H1 (cell line): ENCODE results near the gene SH3PXD2B. TPM values are rescaled to one million over a fixed set of nuclear protein-coding genes. Genes with fewer than 3 reads are reported as not detected.

Experiments used
- CTCF ChIA-PET: fragments of 300-600 bp; sonication (Branson Sonifier 250); formaldehyde crosslinking; loops from one replicate; lab custom pipeline; 2021; ENCODE audit not compliant: partially characterized antibody; lab: Charles Lee
- POLR2A ChIA-PET: fragments of 300-600 bp; sonication (Branson Sonifier 250); formaldehyde crosslinking; loops from one replicate; lab custom pipeline; 2021; ENCODE audit warnings: inconsistent platforms; ENCODE audit not compliant: partially characterized antibody; lab: Charles Lee
- DNase-seq, 2 experiments: peaks; one replicate each; pipeline versions ENCODE4 v3.0.0 to v3.0.0-alpha.2; 2010 to 2022; ENCODE audit warnings: low spot score in 2 of 2, low read depth in 1 of 2, mixed read lengths in 1 of 2
- FAIRE-seq: peaks from 2 replicates; lab custom pipeline; 2011; peaks lifted over from hg19 to GRCh38; lab: Jason Lieb, UNC
- H2AFZ ChIP-seq: 2 replicates; pipeline ENCODE4 v1.8.1; 2012; ENCODE audit warnings: low read length, inconsistent platforms
- H2AK5ac ChIP-seq: 2 replicates; pipeline ENCODE4 v1.6.1; 2013; ENCODE audit warnings: low read depth, low read length
- H2BK120ac ChIP-seq: replicated peaks from 2 replicates; pipeline ENCODE3; 2013; ENCODE audit warnings: low read depth, low read length, inconsistent platforms
- H2BK12ac ChIP-seq: 2 replicates; pipeline ENCODE4 v1.6.1; 2013; ENCODE audit warnings: low read depth, low read length
- H2BK15ac ChIP-seq: 2 replicates; pipeline ENCODE4 v1.6.1; 2013; ENCODE audit warnings: low read length
- H2BK20ac ChIP-seq: 2 replicates; pipeline ENCODE4 v1.6.1; 2013; ENCODE audit warnings: low read length
- H2BK5ac ChIP-seq: 2 replicates; pipeline ENCODE4 v1.6.1; 2013; ENCODE audit warnings: low read depth, low read length
- H3K14ac ChIP-seq: 2 replicates; pipeline ENCODE4 v1.6.1; 2013; ENCODE audit warnings: inconsistent platforms; ENCODE audit not compliant: insufficient read length
- H3K18ac ChIP-seq: 2 replicates; pipeline ENCODE4 v1.6.1; 2013; ENCODE audit warnings: low read length; ENCODE audit errors: extremely low read depth
- H3K23ac ChIP-seq: 2 replicates; pipeline ENCODE4 v1.6.1; 2013; ENCODE audit warnings: inconsistent platforms; ENCODE audit not compliant: insufficient read length
- H3K23me2 ChIP-seq: 2 replicates; pipeline ENCODE4 v1.6.1; 2013; ENCODE audit warnings: low read depth, low read length
- H3K27ac ChIP-seq: 2 replicates; pipeline ENCODE4 v1.6.1; 2011; ENCODE audit warnings: low read depth, low read length, inconsistent platforms
- H3K27me3 ChIP-seq, 4 experiments: replicated peaks in 1 of 4; 1 replicate in 1 of 4; 2 replicates in 3 of 4; pipeline versions ENCODE4 v1.6.1 to v1.8.1; 2011 to 2013; ENCODE audit warnings: low read length in 3 of 4, mild to moderate bottlenecking in 3 of 4, inconsistent platforms in 2 of 4, mixed read lengths in 2 of 4, moderate library complexity in 1 of 4; ENCODE audit not compliant: control insufficient read depth in 3 of 4, insufficient read depth in 3 of 4; ENCODE audit errors: extremely low read depth in 1 of 4
- H3K36me3 ChIP-seq, 4 experiments: 2 replicates each; pipeline versions ENCODE4 v1.6.1 to v1.8.1; 2011 to 2013; ENCODE audit warnings: mild to moderate bottlenecking in 4 of 4, low read length in 3 of 4, moderate library complexity in 2 of 4, control low read depth in 1 of 4, inconsistent platforms in 1 of 4; ENCODE audit not compliant: insufficient read depth in 4 of 4, control insufficient read depth in 2 of 4
- H3K4ac ChIP-seq: replicated peaks from 2 replicates; pipeline ENCODE3; 2013; ENCODE audit warnings: low read length, low read depth, mixed read lengths, inconsistent platforms; ENCODE audit not compliant: insufficient read length
- H3K4me1 ChIP-seq, 4 experiments: replicated peaks in 1 of 4; 1 replicate in 1 of 4; 2 replicates in 3 of 4; pipeline versions ENCODE4 v1.6.1 to v1.8.1; 2011 to 2013; ENCODE audit warnings: low read length in 3 of 4, inconsistent platforms in 2 of 4, mixed read lengths in 1 of 4; ENCODE audit not compliant: insufficient read depth in 4 of 4, control insufficient read depth in 3 of 4
- H3K4me2 ChIP-seq, 2 experiments: 2 replicates each; pipeline versions ENCODE4 v1.6.1 to v1.8.1; 2011 to 2013; ENCODE audit warnings: low read depth in 2 of 2, low read length in 2 of 2, control low read depth in 1 of 2, inconsistent platforms in 1 of 2, mild to moderate bottlenecking in 1 of 2; ENCODE audit not compliant: insufficient read depth in 1 of 2
- H3K4me3 ChIP-seq, 4 experiments: fragments of 200-600, 300-600 bp in 1 of 4; sonication (generic), shearing (Covaris generic), sonication (Bioruptor Twin) in 1 of 4; 2 replicates each; pipeline versions ENCODE4 v1.5.1 to v1.8.1; 2011 to 2016; ENCODE audit warnings: low read length in 4 of 4, low read depth in 3 of 4, control low read depth in 2 of 4, inconsistent platforms in 2 of 4, mild to moderate bottlenecking in 2 of 4, mixed read lengths in 1 of 4, moderate library complexity in 1 of 4; ENCODE audit not compliant: insufficient read depth in 2 of 4; ENCODE audit errors: extremely low read depth in 1 of 4
- H3K56ac ChIP-seq: replicated peaks from 2 replicates; pipeline ENCODE3; 2013; ENCODE audit warnings: low read depth, mild to moderate bottlenecking, mixed read lengths, low read length, inconsistent platforms; ENCODE audit not compliant: insufficient read length
- H3K79me1 ChIP-seq: 2 replicates; pipeline ENCODE4 v1.6.1; 2013; ENCODE audit warnings: low read depth, low read length, control low read depth
- H3K79me2 ChIP-seq, 2 experiments: 2 replicates each; pipeline versions ENCODE4 v1.6.1 to v1.8.1; 2012 to 2013; ENCODE audit warnings: low read length in 2 of 2, mild to moderate bottlenecking in 2 of 2, inconsistent platforms in 1 of 2; ENCODE audit not compliant: insufficient read depth in 2 of 2, control insufficient read depth in 1 of 2
- H3K9ac ChIP-seq, 4 experiments: replicated peaks in 1 of 4; 1 replicate in 1 of 4; 2 replicates in 3 of 4; pipeline versions ENCODE4 v1.6.1 to v1.8.1; 2011 to 2013; ENCODE audit warnings: low read depth in 3 of 4, low read length in 3 of 4, control low read depth in 2 of 4, mild to moderate bottlenecking in 2 of 4, moderate library complexity in 2 of 4, inconsistent platforms in 1 of 4; ENCODE audit errors: extremely low read depth in 1 of 4
- H3K9me3 ChIP-seq, 2 experiments: 2 replicates each; pipeline versions ENCODE4 v1.6.1 to v1.8.1; 2012 to 2013; ENCODE audit warnings: mild to moderate bottlenecking in 2 of 2, moderate library complexity in 2 of 2, control low read depth in 1 of 2, inconsistent platforms in 1 of 2, low read depth in 1 of 2, low read length in 1 of 2, mixed read lengths in 1 of 2; ENCODE audit not compliant: insufficient read depth in 2 of 2
- H4K20me1 ChIP-seq, 2 experiments: replicated peaks in 1 of 2; 2 replicates each; pipeline versions ENCODE3 to v1.8.1; 2011 to 2013; ENCODE audit warnings: inconsistent platforms in 2 of 2, low read length in 2 of 2, mild to moderate bottlenecking in 1 of 2; ENCODE audit not compliant: insufficient read depth in 2 of 2, control insufficient read depth in 1 of 2
- H4K5ac ChIP-seq: 2 replicates; pipeline ENCODE4 v1.6.1; 2013; ENCODE audit warnings: low read length, low read depth, mixed read lengths, inconsistent platforms; ENCODE audit not compliant: insufficient read length
- H4K8ac ChIP-seq: 2 replicates; pipeline ENCODE4 v1.8.0; 2013; ENCODE audit warnings: mild to moderate bottlenecking, moderate library complexity, low read length, inconsistent platforms; ENCODE audit not compliant: insufficient read depth; ENCODE audit errors: extremely low read depth
- H4K91ac ChIP-seq: replicated peaks from 2 replicates; pipeline ENCODE3; 2013; ENCODE audit warnings: low read length, mixed read lengths, inconsistent platforms; ENCODE audit not compliant: insufficient read length
- ASH2L ChIP-seq: fragments of 200-600, 300-600 bp; sonication (generic); IDR thresholded peaks from one replicate; pipeline ENCODE4 v1.7.1; 2017; ENCODE audit warnings: low read length
- ATF3 ChIP-seq: IDR thresholded peaks from 2 replicates; pipeline ENCODE4 v1.6.1; 2011; ENCODE audit warnings: low read depth, mild to moderate bottlenecking, low read length; ENCODE audit not compliant: insufficient read depth
- HDAC2 ChIP-seq, 2 experiments: fragments of 300-600 bp in 1 of 2; sonication (generic) in 1 of 2; IDR thresholded peaks; 2 replicates each; pipeline ENCODE4 v1.6.1; 2011 to 2012; ENCODE audit warnings: low read depth in 2 of 2, low read length in 2 of 2, mild to moderate bottlenecking in 2 of 2, moderate library complexity in 2 of 2, borderline replicate concordance in 1 of 2, inconsistent platforms in 1 of 2
- NANOG ChIP-seq: IDR thresholded peaks from 2 replicates; pipeline ENCODE4 v1.6.1; 2011; ENCODE audit warnings: low read length, low read depth, mild to moderate bottlenecking, inconsistent platforms; ENCODE audit not compliant: insufficient read depth, poor library complexity, severe bottlenecking
- PHF8 ChIP-seq: fragments of 200-600 bp; sonication (generic); conservative IDR thresholded peaks from 2 replicates; pipeline ENCODE4 v1.7.1; 2012; ENCODE audit warnings: low read depth, mild to moderate bottlenecking, inconsistent platforms, low read length, moderate library complexity
- POLR2A ChIP-seq, 2 experiments: IDR thresholded peaks; 1 replicate in 1 of 2; 2 replicates in 1 of 2; pipeline ENCODE4 v1.6.1; 2011; ENCODE audit warnings: low read depth in 2 of 2, low read length in 2 of 2, mild to moderate bottlenecking in 2 of 2; ENCODE audit errors: control extremely low read depth in 1 of 2
- RAD21 ChIP-seq, 2 experiments: IDR thresholded peaks in 1 of 2; conservative IDR thresholded peaks in 1 of 2; 2 replicates each; pipeline ENCODE4 v1.6.1; 2011; ENCODE audit warnings: low read depth in 2 of 2, low read length in 2 of 2, improper control_type of control experiment in 1 of 2, inconsistent platforms in 1 of 2, mild to moderate bottlenecking in 1 of 2, moderate library complexity in 1 of 2
- SAP30 ChIP-seq: fragments of 300-600 bp; sonication (generic); IDR thresholded peaks from 2 replicates; pipeline ENCODE4 v1.7.1; 2012; ENCODE audit warnings: low read length, moderate library complexity, mild to moderate bottlenecking, inconsistent platforms; ENCODE audit not compliant: insufficient read depth, insufficient replicate concordance
- TAF7 ChIP-seq: optimal IDR thresholded peaks from 2 replicates; pipeline ENCODE3; 2011; ENCODE audit warnings: low read depth, mild to moderate bottlenecking, inconsistent platforms, low read length, moderate library complexity, borderline replicate concordance
- YY1 ChIP-seq: IDR thresholded peaks from 2 replicates; pipeline ENCODE4 v1.6.1; 2011; ENCODE audit warnings: low read depth, mild to moderate bottlenecking, low read length
- WGBS, 2 experiments: shearing (Covaris generic) in 1 of 2; methylation state at CpG; one replicate each; pipeline versions ENCODE4 v1.1.6 to v1.1.7; 2013 to 2015; ENCODE audit warnings: low lambda C conversion rate in 2 of 2, mixed read lengths in 2 of 2, inconsistent platforms in 1 of 2, low coverage in 1 of 2, missing lambda C conversion rate in 1 of 2; ENCODE audit not compliant: insufficient replicate concordance in 2 of 2, insufficient coverage in 1 of 2, insufficient read length in 1 of 2; ENCODE audit errors: extremely low coverage in 1 of 2, missing lambda C conversion rate in 1 of 2; 5-methylcytosine and 5-hydroxymethylcytosine counted together
- polyA plus RNA-seq, 7 experiments: library from polyadenylated mRNA; depleted of rRNA in 3 of 7; stranded (reverse) in 5 of 7; unstranded in 2 of 7; fragments of >200 nt in 5 of 7; fragments of 200-250 nt in 2 of 7; gene quantifications; 1 replicate in 5 of 7; 2 replicates in 1 of 7; 4 replicates in 1 of 7; pipeline versions ENCODE4 v1.2.1 to v1.2.3, GENCODE V29; 2011 to 2013; ENCODE audit warnings: missing spikeins in 2 of 7, mixed read lengths in 2 of 7
- total RNA-seq: library from RNA; stranded (reverse); fragmentation: NEBNext Ultra II Directional; extraction: Animal tissue kit (Norgen Biotek cat#: 25700); gene quantifications from 2 replicates; pipeline ENCODE4 v1.2.1, GENCODE V29; 2021

Gene SH3PXD2B
- total and polyA plus RNA-seq, 2 of the 8 experiments (the other 6 are each of a cell fraction or from before 2014, with no cell fraction given): 32.9 to 72.9 TPM

GRCh38 chr5:172436078-172436878 is 18.0 kb downstream of the SH3PXD2B start:
- POLR2A ChIA-PET: interaction anchor here (0.7 to 1.3 kb wide), 2 partner anchors 11 to 13 kb away, joined by 3 to 4 read pairs; no protein-coding TSS in a partner anchor
- Histone ChIP-seq H3K36me3 (no peaks in the 10 kb centered on the region), H3K9me3 (no peaks in the 10 kb centered on the region), H4K20me1 (peaks cover 12 to 38% of the 10 kb centered on the region in 2 experiments), H3K23me2 (no peaks in the 10 kb centered on the region), H3K27me3 (no peaks in the 10 kb centered on the region), H2AK5ac (no peak overlapping the region), H2BK12ac (no peak overlapping the region), H2BK15ac (no peak overlapping the region), H3K23ac (no peak overlapping the region), H4K91ac (no peak overlapping the region), H2BK120ac (no peak overlapping the region), H4K8ac (no peak overlapping the region), H3K14ac (no peak overlapping the region), H4K5ac (no peak overlapping the region), H3K4me2 (no peak overlapping the region), H2AFZ (no peak overlapping the region)
- CTCF ChIA-PET: interaction anchor here (0.6 to 8.8 kb wide), 4 partner anchors 10 to 1562 kb away, joined by 3 to 94 read pairs (median 12); no protein-coding TSS in a partner anchor
- no peak for TF ChIP-seq POLR2A (IDR thresholded peaks at IDR 0.05; ENCODE audit: control extremely low read depth in 1 of 2, low read depth in 2 of 2, low read length in 2 of 2)
- no peak for TF ChIP-seq RAD21 (IDR thresholded peaks at IDR 0.05 in 1 of 2, conservative IDR thresholded peaks at IDR 0.05 in 1 of 2; ENCODE audit: low read depth in 2 of 2, low read length in 2 of 2)
- no peak for TF ChIP-seq TAF7
- no peak for TF ChIP-seq ATF3
- no peak for TF ChIP-seq YY1
- no peak for TF ChIP-seq ASH2L
- TF ChIP-seq PHF8: no peak
- no peak for TF ChIP-seq SAP30
- no peak for TF ChIP-seq HDAC2 (IDR thresholded peaks at IDR 0.05; ENCODE audit: borderline replicate concordance in 1 of 2, low read depth in 2 of 2, low read length in 2 of 2)
- TF ChIP-seq NANOG: no peak
- TF ChIP-seq, all 59 proteins: peak for 0
- DNase-seq: no peak
- no peak overlapping the region for H2BK5ac ChIP-seq
- H3K27ac ChIP-seq: no peak overlapping the region
- no peak overlapping the region for H2BK20ac ChIP-seq
- H3K4ac ChIP-seq: no peak overlapping the region
- no peak for FAIRE-seq
- no peak overlapping the region for H3K9ac ChIP-seq
- H3K4me1 ChIP-seq: no peaks in the 10 kb centered on the region; a peak in 1 of 7 replicates
- peaks cover 3 to 50% of the 10 kb centered on the region in 2 experiments; a peak in 2 of 4 replicates for H3K79me2 ChIP-seq
- peaks cover 20% of the 10 kb centered on the region for H3K79me1 ChIP-seq
- no peak overlapping the region for H3K18ac ChIP-seq
- H3K4me3 ChIP-seq: no peak overlapping the region
- H3K56ac ChIP-seq: no peak overlapping the region
- 92% methylated on average over 12 of the region's 12 CpGs; no CpG with 5 or more reads in 1 of the 2 experiments for WGBS, 2 experiments
